NT2/D1 (cell line): Measurements from ENCODE around the gene NAV2.

Experiments
- SUZ12 ChIP-seq: IDR thresholded peaks from 2 replicates; pipeline ENCODE4 v1.6.1; 2011; ENCODE audit not compliant: insufficient read length, insufficient read depth; ENCODE audit errors: extremely low read depth
- YY1 ChIP-seq: IDR thresholded peaks from 2 replicates; pipeline ENCODE4 v1.6.1; 2011; ENCODE audit not compliant: insufficient read length, insufficient read depth
- ZNF274 ChIP-seq: IDR thresholded peaks from 2 replicates; pipeline ENCODE4 v1.6.1; 2011; ENCODE audit warnings: mild to moderate bottlenecking, low read depth, low read length

DNA sequence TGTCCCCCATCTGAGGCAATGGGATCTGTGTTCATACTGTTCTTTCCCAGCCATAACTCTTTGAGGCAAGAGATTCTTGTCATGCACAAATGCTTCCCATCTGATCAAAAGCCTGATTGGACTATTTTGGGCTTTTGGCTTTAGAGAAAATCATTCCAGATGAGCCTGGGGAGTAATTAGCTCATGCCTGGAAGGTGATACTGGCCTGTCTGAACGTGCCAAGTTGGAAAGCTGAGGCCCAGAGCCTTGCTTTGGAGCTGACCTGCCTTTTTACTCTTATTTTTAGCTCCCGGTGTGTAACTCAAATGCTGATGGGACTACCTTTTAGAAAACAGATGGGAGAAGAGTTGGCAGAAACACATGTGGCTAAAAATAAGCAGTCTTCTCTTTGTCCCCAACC lies 342.7 kb downstream of the NAV2 start:
- TF ChIP-seq ZNF274 (no peak), YY1 (no peak), SUZ12 (no peak)
